ENCODE results near the gene KCND3.

DNA sequence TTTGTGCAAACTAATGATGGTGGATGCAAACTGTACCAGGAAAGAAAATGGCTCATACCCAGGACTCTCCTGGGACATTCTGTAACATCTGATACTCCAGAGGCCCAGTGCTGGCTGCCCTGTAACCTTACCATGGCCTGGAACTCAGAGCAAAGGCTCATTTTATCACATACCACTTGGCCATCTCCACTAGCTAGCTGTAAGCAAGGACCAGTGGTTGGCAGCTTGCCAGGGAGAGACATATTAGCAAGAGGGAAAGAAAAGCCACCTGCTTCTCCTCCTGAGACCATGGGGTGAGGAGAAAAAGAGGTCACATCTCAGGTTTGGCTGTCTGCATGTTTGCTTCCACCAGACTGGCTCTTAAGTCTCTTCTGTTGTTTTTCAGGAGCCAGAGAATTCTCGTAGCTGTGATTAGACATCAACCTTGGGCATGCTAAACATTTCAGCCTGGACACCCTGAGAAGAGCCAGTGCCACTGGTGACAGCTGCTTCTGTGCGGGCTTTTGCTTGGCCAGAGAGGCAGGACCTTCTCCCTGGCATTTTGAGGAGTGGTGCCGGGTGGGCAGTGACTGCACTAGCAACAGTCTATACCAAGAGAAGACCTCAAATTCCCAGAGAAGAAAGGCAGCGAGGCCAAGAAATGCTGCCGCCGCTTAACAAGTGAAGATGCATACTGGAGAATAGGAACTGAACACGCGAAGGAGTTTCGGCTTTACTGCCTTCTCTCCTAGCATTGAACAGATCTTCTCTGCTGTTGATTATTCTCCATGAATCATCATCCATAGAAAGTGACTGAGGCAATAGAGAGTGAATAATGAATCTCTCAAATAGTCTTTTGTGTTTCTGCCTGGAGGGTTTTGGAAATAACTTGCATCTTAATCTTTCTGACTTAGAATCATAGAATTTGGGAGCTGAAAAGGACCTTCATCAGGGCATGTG, 243.5 kb downstream of the KCND3 start:
- TF ChIP-seq, protein P1, sequence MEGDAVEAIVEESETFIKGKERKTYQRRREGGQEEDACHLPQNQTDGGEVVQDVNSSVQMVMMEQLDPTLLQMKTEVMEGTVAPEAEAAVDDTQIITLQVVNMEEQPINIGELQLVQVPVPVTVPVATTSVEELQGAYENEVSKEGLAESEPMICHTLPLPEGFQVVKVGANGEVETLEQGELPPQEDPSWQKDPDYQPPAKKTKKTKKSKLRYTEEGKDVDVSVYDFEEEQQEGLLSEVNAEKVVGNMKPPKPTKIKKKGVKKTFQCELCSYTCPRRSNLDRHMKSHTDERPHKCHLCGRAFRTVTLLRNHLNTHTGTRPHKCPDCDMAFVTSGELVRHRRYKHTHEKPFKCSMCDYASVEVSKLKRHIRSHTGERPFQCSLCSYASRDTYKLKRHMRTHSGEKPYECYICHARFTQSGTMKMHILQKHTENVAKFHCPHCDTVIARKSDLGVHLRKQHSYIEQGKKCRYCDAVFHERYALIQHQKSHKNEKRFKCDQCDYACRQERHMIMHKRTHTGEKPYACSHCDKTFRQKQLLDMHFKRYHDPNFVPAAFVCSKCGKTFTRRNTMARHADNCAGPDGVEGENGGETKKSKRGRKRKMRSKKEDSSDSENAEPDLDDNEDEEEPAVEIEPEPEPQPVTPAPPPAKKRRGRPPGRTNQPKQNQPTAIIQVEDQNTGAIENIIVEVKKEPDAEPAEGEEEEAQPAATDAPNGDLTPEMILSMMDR (IDR thresholded peaks at IDR 0.05): no peak
- TF ChIP-seq POLR2AphosphoS5 (IDR thresholded peaks at IDR 0.05) (no peak), EP300 (IDR thresholded peaks at IDR 0.05) (no peak)

Data from upper lobe of left lung (tissue), 4 donors.